Endothelial cell of umbilical vein (primary cell): ENCODE data around the gene MYO1B. TPM values are rescaled to one million over a fixed set of nuclear protein-coding genes. Genes with fewer than 3 reads are reported as not detected.

Source experiments
- BruUV-seq: library from RNA; stranded (reverse); fragments of 400-500 nt; replicated peaks from 2 replicates; lab custom pipeline; 2021; lab: Mats Ljungman, UMichigan
- CTCF ChIA-PET: fragments of 300-600, 350-600 bp; sonication (Branson Sonifier 250); formaldehyde crosslinking; loops from one replicate; lab custom pipeline; 2021; ENCODE audit warnings: antibody characterized with exemption, inconsistent platforms; lab: Charles Lee
- POLR2A ChIA-PET: fragments of 300-600, 350-600 bp; sonication (Branson Sonifier 250); formaldehyde crosslinking; loops from one replicate; lab custom pipeline; 2021; ENCODE audit warnings: antibody characterized with exemption, inconsistent platforms; lab: Charles Lee
- DNase-seq: peaks from one replicate; pipeline ENCODE4 v3.0.0-alpha.2; 2011; ENCODE audit warnings: low read depth, low spot score
- FAIRE-seq: peaks from 2 replicates; lab custom pipeline; 2011; peaks lifted over from hg19 to GRCh38; lab: Jason Lieb, UNC
- H2AFZ ChIP-seq: 2 replicates; pipeline ENCODE4 v1.6.0; 2012; ENCODE audit warnings: low read depth, low read length, control low read depth, inconsistent platforms
- H3K27ac ChIP-seq: 2 replicates; pipeline ENCODE4 v1.5.1; 2011; ENCODE audit warnings: low read depth, mild to moderate bottlenecking, control low read depth, low read length, moderate library complexity; ENCODE audit not compliant: insufficient read depth
- H3K27me3 ChIP-seq, 2 experiments: 2 replicates each; pipeline versions ENCODE4 v1.6.0 to v1.6.1; 2011; ENCODE audit warnings: low read length in 2 of 2, mixed read lengths in 1 of 2; ENCODE audit not compliant: control insufficient read depth in 2 of 2, insufficient read depth in 2 of 2
- H3K36me3 ChIP-seq, 2 experiments: 2 replicates in 1 of 2; 3 replicates in 1 of 2; pipeline ENCODE4 v1.5.1; 2011; ENCODE audit warnings: low read length in 2 of 2, mild to moderate bottlenecking in 1 of 2, moderate library complexity in 1 of 2; ENCODE audit not compliant: control insufficient read depth in 2 of 2, insufficient read depth in 2 of 2; ENCODE audit errors: extremely low read depth in 1 of 2
- H3K4me1 ChIP-seq: 3 replicates; pipeline ENCODE4 v1.5.1; 2011; ENCODE audit warnings: mild to moderate bottlenecking, low read length; ENCODE audit not compliant: control insufficient read depth, insufficient read depth; ENCODE audit errors: extremely low read depth
- H3K4me2 ChIP-seq: 2 replicates; pipeline ENCODE4 v1.6.1; 2011; ENCODE audit warnings: low read length, control low read depth, mixed read lengths; ENCODE audit not compliant: insufficient read depth
- H3K4me3 ChIP-seq, 3 experiments: fragments of 200-600 bp in 1 of 3; sonication (generic), shearing (Covaris generic) in 1 of 3; replicated peaks in 1 of 3; 2 replicates each; pipeline ENCODE4 v1.5.1; 2011 to 2016; ENCODE audit warnings: control low read depth in 3 of 3, low read length in 3 of 3, mild to moderate bottlenecking in 2 of 3, inconsistent platforms in 1 of 3, low read depth in 1 of 3, moderate library complexity in 1 of 3; ENCODE audit not compliant: insufficient read depth in 1 of 3
- H3K79me2 ChIP-seq: 2 replicates; pipeline ENCODE4 v1.6.0; 2012; ENCODE audit warnings: low read length, inconsistent platforms; ENCODE audit not compliant: control insufficient read depth, insufficient read depth
- H3K9ac ChIP-seq: replicated peaks from 2 replicates; pipeline ENCODE3; 2011; ENCODE audit warnings: low read length, control low read depth; ENCODE audit not compliant: insufficient read depth; ENCODE audit errors: extremely low read depth
- H3K9me1 ChIP-seq: replicated peaks from 3 replicates; pipeline ENCODE4 v1.6.0; 2011; ENCODE audit warnings: mild to moderate bottlenecking, low read length; ENCODE audit not compliant: control insufficient read depth, insufficient read depth; ENCODE audit errors: extremely low read depth
- H3K9me3 ChIP-seq: replicated peaks from 2 replicates; pipeline ENCODE4 v1.5.1; 2012; ENCODE audit warnings: low read length, inconsistent platforms; ENCODE audit not compliant: control insufficient read depth, insufficient read depth
- H4K20me1 ChIP-seq: replicated peaks from 2 replicates; pipeline ENCODE3; 2011; ENCODE audit warnings: mild to moderate bottlenecking, low read length; ENCODE audit not compliant: control insufficient read depth, insufficient read depth; ENCODE audit errors: extremely low read depth
- EZH2 ChIP-seq: IDR thresholded peaks from 2 replicates; pipeline ENCODE4 v1.6.1; 2012; ENCODE audit warnings: borderline replicate concordance, low read depth, mild to moderate bottlenecking, moderate library complexity, low read length, inconsistent platforms; ENCODE audit not compliant: severe bottlenecking
- FOS ChIP-seq: IDR thresholded peaks from 2 replicates; pipeline ENCODE4 v1.6.1; 2011; ENCODE audit warnings: mild to moderate bottlenecking, low read length, moderate library complexity, borderline replicate concordance; ENCODE audit not compliant: insufficient read depth
- GATA2 ChIP-seq: IDR thresholded peaks from 2 replicates; pipeline ENCODE4 v1.7.0; 2011; ENCODE audit warnings: low read depth, mild to moderate bottlenecking, moderate library complexity, mixed read lengths, low read length; ENCODE audit not compliant: insufficient read length, insufficient read depth
- JUN ChIP-seq: IDR thresholded peaks from 2 replicates; pipeline ENCODE4 v1.6.1; 2011; ENCODE audit warnings: borderline replicate concordance, low read depth; ENCODE audit not compliant: insufficient read length, insufficient read depth
- MYC ChIP-seq: IDR thresholded peaks from one replicate; pipeline ENCODE4 v1.6.1; 2011; ENCODE audit warnings: mild to moderate bottlenecking, low read depth, low read length
- POLR2A ChIP-seq: IDR thresholded peaks from 2 replicates; pipeline ENCODE4 v1.6.1; 2012; ENCODE audit warnings: low read depth, mild to moderate bottlenecking, control low read depth, low read length
- POLR2AphosphoS5 ChIP-seq: IDR thresholded peaks from 2 replicates; pipeline ENCODE4 v1.6.1; 2012; ENCODE audit warnings: low read depth, mild to moderate bottlenecking, control low read depth, low read length, moderate library complexity; ENCODE audit not compliant: insufficient read depth
- dilution Hi-C: fragments of 300-500 bp; cut with MboI; formaldehyde crosslinking; loops from one replicate; pipeline ENCODE4 v1.15.0; 2019; ENCODE audit warnings: low sequenced_read_pairs; ENCODE audit not compliant: extremely low pct_ligation_motif_present
- intact Hi-C: fragments of 100-400 bp; cut with micrococcal nuclease; formaldehyde crosslinking; loops from one replicate; pipeline ENCODE4 v1.10.0; 2022
- polyA plus RNA-seq, 4 experiments: library from polyadenylated mRNA; depleted of rRNA in 3 of 4; stranded (reverse) in 3 of 4; unstranded in 1 of 4; fragments of >200 nt; gene quantifications; 2 replicates each; pipeline versions ENCODE4 v1.2.1 to v1.2.3, GENCODE V29; 2011 to 2012; ENCODE audit warnings: missing spikeins in 1 of 4
- total RNA-seq: library from RNA; stranded (reverse); gene quantifications from 2 replicates; pipeline ENCODE4 v1.2.3, GENCODE V29; 2021
- TF ChIP-seq, protein P1 (sequence below): IDR thresholded peaks from 2 replicates; pipeline ENCODE4 v1.6.1; 2011; ENCODE audit not compliant: insufficient read depth, insufficient read length
- TF ChIP-seq, protein P2 (sequence below), 2 donors: IDR thresholded peaks; 1 replicate in 1 of 2; 2 replicates in 1 of 2; pipeline ENCODE4 v1.5.1; 2011; ENCODE audit warnings: low read length in 2 of 2, mild to moderate bottlenecking in 2 of 2, moderate library complexity in 2 of 2, control low read depth in 1 of 2, inconsistent platforms in 1 of 2, low read depth in 1 of 2; ENCODE audit not compliant: insufficient read depth in 1 of 2; ENCODE audit errors: extremely low read depth in 1 of 2

MYO1B gene
- total and polyA plus RNA-seq, 2 donors (not counting 3 experiments of a cell fraction or from before 2014, with no cell fraction given), result 8.7 to 51.1 TPM

DNA sequence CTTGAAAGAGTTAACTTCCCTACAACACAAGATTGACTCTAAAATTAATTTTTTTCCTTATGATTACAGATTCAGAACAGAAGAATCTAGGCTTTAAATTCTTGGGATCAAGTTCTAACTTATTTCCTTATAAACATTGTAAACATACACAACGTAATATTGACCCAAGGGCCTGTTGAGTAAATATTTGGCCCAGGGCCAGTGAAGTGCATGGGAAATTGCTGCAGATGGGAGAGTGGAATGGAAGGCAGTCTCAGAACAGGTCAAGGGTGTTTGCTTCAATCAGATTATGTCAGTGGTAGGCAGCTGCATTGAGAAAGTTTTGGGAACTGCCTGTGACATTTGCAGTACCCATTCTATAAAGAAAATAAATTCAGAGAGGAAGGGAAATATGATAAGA, 137.6 kb downstream of the MYO1B start:
- H3K9me3 ChIP-seq, result no peaks in the 10 kb centered on the region
- ChIA-PET CTCF (no interaction called here), POLR2A (no interaction called here)
- dilution Hi-C loops, result no loop called here
- peaks cover 53% of the 10 kb centered on the region for H3K4me1 ChIP-seq
- H3K4me2 ChIP-seq, result no peak overlapping the region
- no peaks in the 10 kb centered on the region for H3K27me3 ChIP-seq
- no peaks in the 10 kb centered on the region for H3K36me3 ChIP-seq
- no peaks in the 10 kb centered on the region for H3K9me1 ChIP-seq
- BruUV-seq, result no TSS peak
- no peak overlapping the region for H3K4me3 ChIP-seq
- no peak for TF ChIP-seq FOS
- no peak for TF ChIP-seq GATA2
- TF ChIP-seq JUN, result no peak
- TF ChIP-seq POLR2AphosphoS5, result no peak
- TF ChIP-seq, protein P1, sequence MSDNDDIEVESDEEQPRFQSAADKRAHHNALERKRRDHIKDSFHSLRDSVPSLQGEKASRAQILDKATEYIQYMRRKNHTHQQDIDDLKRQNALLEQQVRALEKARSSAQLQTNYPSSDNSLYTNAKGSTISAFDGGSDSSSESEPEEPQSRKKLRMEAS, result no peak
- no peak for TF ChIP-seq POLR2A
- peak overlapping the region; percentile 23 for H3K27ac ChIP-seq
- intact Hi-C loops, result loop anchor here (5.0 to 10.0 kb wide), 2 partner anchors 294 to 348 kb away; partner anchors contain the start of gene NABP1
- no peaks in the 10 kb centered on the region for H3K79me2 ChIP-seq
- peak; percentile 78 for DNase-seq
- H4K20me1 ChIP-seq, result no peaks in the 10 kb centered on the region
- no peak overlapping the region for H3K9ac ChIP-seq
- peak; percentile 12 for FAIRE-seq
- H2AFZ ChIP-seq, result no peak overlapping the region

DNA sequence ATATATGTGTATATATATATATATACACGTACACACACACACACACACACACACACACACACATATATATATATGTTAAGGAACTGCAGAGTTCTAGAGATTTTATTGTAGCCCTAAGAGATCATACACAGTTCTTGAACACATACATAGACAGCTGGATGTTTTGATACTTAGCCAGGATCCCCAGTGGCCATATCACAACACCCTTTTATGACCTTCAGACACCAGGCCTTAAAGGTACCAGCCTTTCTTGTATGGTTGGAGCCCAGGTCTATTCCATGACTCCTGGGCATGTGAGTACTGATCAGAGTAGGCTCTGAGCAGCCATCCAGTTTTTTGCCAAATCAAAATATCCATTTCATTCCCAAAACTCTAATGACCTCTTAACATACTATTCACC, 138.3 kb downstream of the MYO1B start:
- no peaks in the 10 kb centered on the region for H4K20me1 ChIP-seq
- TF ChIP-seq FOS, result no peak
- TF ChIP-seq POLR2A, result no peak
- TF ChIP-seq EZH2, result no peak
- TF ChIP-seq, protein P1, result no peak
- no peak for TF ChIP-seq MYC
- TF ChIP-seq POLR2AphosphoS5, result no peak
- TF ChIP-seq, protein P2, sequence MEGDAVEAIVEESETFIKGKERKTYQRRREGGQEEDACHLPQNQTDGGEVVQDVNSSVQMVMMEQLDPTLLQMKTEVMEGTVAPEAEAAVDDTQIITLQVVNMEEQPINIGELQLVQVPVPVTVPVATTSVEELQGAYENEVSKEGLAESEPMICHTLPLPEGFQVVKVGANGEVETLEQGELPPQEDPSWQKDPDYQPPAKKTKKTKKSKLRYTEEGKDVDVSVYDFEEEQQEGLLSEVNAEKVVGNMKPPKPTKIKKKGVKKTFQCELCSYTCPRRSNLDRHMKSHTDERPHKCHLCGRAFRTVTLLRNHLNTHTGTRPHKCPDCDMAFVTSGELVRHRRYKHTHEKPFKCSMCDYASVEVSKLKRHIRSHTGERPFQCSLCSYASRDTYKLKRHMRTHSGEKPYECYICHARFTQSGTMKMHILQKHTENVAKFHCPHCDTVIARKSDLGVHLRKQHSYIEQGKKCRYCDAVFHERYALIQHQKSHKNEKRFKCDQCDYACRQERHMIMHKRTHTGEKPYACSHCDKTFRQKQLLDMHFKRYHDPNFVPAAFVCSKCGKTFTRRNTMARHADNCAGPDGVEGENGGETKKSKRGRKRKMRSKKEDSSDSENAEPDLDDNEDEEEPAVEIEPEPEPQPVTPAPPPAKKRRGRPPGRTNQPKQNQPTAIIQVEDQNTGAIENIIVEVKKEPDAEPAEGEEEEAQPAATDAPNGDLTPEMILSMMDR (IDR thresholded peaks at IDR 0.05; ENCODE audit: extremely low read depth in 1 of 2, insufficient read depth in 1 of 2, low read depth in 1 of 2, low read length in 2 of 2), result no peak
- no peak overlapping the region for H3K9ac ChIP-seq
- DNase-seq (no peak), FAIRE-seq (no peak)
- POLR2A ChIA-PET, result no interaction called here
- no peaks in the 10 kb centered on the region for H3K79me2 ChIP-seq
- no peak overlapping the region for H2AFZ ChIP-seq
- H3K27me3 ChIP-seq, result no peaks in the 10 kb centered on the region
- no peak overlapping the region for H3K4me2 ChIP-seq
- no peaks in the 10 kb centered on the region for H3K9me3 ChIP-seq
- no TSS peak for BruUV-seq
- no peak overlapping the region for H3K27ac ChIP-seq
- dilution Hi-C loops, result no loop called here
- no peaks in the 10 kb centered on the region for H3K9me1 ChIP-seq
- intact Hi-C loops, result loop anchor here (5.0 to 10.0 kb wide), 2 partner anchors 294 to 349 kb away; partner anchors contain the start of gene NABP1
- H3K4me3 ChIP-seq, result no peak overlapping the region
- CTCF ChIA-PET, result no interaction called here
- peaks cover 50% of the 10 kb centered on the region for H3K4me1 ChIP-seq
- H3K36me3 ChIP-seq, result no peaks in the 10 kb centered on the region
